GM06990 (cell line): ENCODE results near the gene PTGR3.
A peak's percentile ranks its signal among the peaks of the same experiment; 100 is the strongest.

Experiments
- DNase-seq: peaks from one replicate; pipeline ENCODE4 v3.0.0-alpha.2; 2011; ENCODE audit not compliant: insufficient read length; ENCODE audit errors: extremely low read depth
- H3K27me3 ChIP-seq: replicated peaks from 2 replicates; pipeline ENCODE4 v1.6.0; 2011; ENCODE audit warnings: low read length; ENCODE audit not compliant: control insufficient read depth, insufficient read depth
- H3K36me3 ChIP-seq: 2 replicates; pipeline ENCODE4 v1.5.1; 2011; ENCODE audit warnings: low read length; ENCODE audit not compliant: control insufficient read depth, insufficient read depth
- H3K4me3 ChIP-seq: replicated peaks from 2 replicates; pipeline ENCODE4 v1.5.1; 2011; ENCODE audit warnings: low read depth, mild to moderate bottlenecking, control low read depth, low read length
- CTCF ChIP-seq: IDR thresholded peaks from 2 replicates; pipeline ENCODE4 v1.5.1; 2011; ENCODE audit warnings: low read length, control low read depth, mild to moderate bottlenecking, inconsistent platforms; ENCODE audit not compliant: insufficient read depth, poor library complexity, severe bottlenecking

The PTGR3 gene

GRCh38 chr18:75211953-75212750 lies 3.2 kb upstream of the PTGR3 start:
- peak overlapping the region; percentile 74 for H3K4me3 ChIP-seq
- H3K27me3 ChIP-seq = no peaks in the 10 kb centered on the region
- peak; percentile 58 for DNase-seq
- TF ChIP-seq CTCF = no peak
- no peaks in the 10 kb centered on the region for H3K36me3 ChIP-seq

GRCh38 chr18:75211626-75211952 lies 2.6 kb upstream of the PTGR3 start:
- Histone ChIP-seq H3K27me3 (no peaks in the 10 kb centered on the region), H3K4me3 (peak overlapping the region; percentile 74), H3K36me3 (no peaks in the 10 kb centered on the region)
- no peak for TF ChIP-seq CTCF
- DNase-seq = no peak

- DNase-seq = peak; percentile 64
- no peaks in the 10 kb centered on the region for H3K27me3 ChIP-seq
- peak overlapping the region; percentile 84 for H3K4me3 ChIP-seq
- no peaks in the 10 kb centered on the region for H3K36me3 ChIP-seq
- TF ChIP-seq CTCF = no peak
Observed at GRCh38 chr18:75211002-75211621, 2.2 kb upstream of the PTGR3 start.

GRCh38 chr18:75210274-75211001 lies 1.5 kb upstream of the PTGR3 start, which contains the start of gene TSHZ1:
Gene TSHZ1 (plus strand): TSS chr18:75210797. CDS start chr18:75211877, 1,080 bp downstream.
- Histone ChIP-seq H3K36me3 (no peaks in the 10 kb centered on the region), H3K4me3 (peak within 1 kb of the TSS; percentile 84), H3K27me3 (no peaks in the 10 kb centered on the region)
- DNase-seq = peak; percentile 72
- TF ChIP-seq CTCF = no peak

GRCh38 chr18:75209951-75210258 lies 966 bp upstream of the PTGR3 start:
- no peak for TF ChIP-seq CTCF
- H3K4me3 ChIP-seq = peak overlapping the region; percentile 84
- H3K36me3 ChIP-seq = no peaks in the 10 kb centered on the region; the same call in 1 of the 2 replicates
- no peaks in the 10 kb centered on the region for H3K27me3 ChIP-seq
- no peak for DNase-seq
